ENCODE measurements around the gene ASMTL.

The ASMTL gene

GRCh38 chrX:1397001-1397400 lies 55.7 kb downstream of the ASMTL start:
- ATAC-seq, result no peak

GRCh38 chrX:1395646-1396216 lies 57.0 kb downstream of the ASMTL start:
- ATAC-seq, result no peak

More at GRCh38 chrX:1397001-1397400, 55.7 kb downstream of the ASMTL start:
- no peak for TF ChIP-seq GLIS3 (CRISPR knock-in tag; IDR thresholded peaks at IDR 0.05)
- no peak for TF ChIP-seq CSRNP3 (CRISPR knock-in tag; IDR thresholded peaks at IDR 0.05)
- no peak for TF ChIP-seq PATZ1 (CRISPR knock-in tag; IDR thresholded peaks at IDR 0.05; ENCODE audit: borderline replicate concordance)
- TF ChIP-seq CREB5 (CRISPR knock-in tag; IDR thresholded peaks at IDR 0.05; ENCODE audit: low read depth), result no peak
- no peak for TF ChIP-seq ZNF8 (CRISPR knock-in tag; IDR thresholded peaks at IDR 0.05)
- no peak for TF ChIP-seq CSDC2 (CRISPR knock-in tag; IDR thresholded peaks at IDR 0.05)
- TF ChIP-seq TOX (CRISPR knock-in tag; IDR thresholded peaks at IDR 0.05; ENCODE audit: borderline replicate concordance), result no peak

GRCh38 chrX:1394731-1395501 lies 57.8 kb downstream of the ASMTL start:
- TF ChIP-seq TOX (CRISPR knock-in tag; IDR thresholded peaks at IDR 0.05; ENCODE audit: borderline replicate concordance) (no peak), GLIS3 (CRISPR knock-in tag; IDR thresholded peaks at IDR 0.05) (no peak)

More at GRCh38 chrX:1395646-1396216, 57.0 kb downstream of the ASMTL start:
- TF ChIP-seq SNAI2 (CRISPR knock-in tag; IDR thresholded peaks at IDR 0.05) (no peak), ZFP30 (CRISPR knock-in tag; IDR thresholded peaks at IDR 0.05) (no peak), ZNF8 (CRISPR knock-in tag; IDR thresholded peaks at IDR 0.05) (no peak), PATZ1 (CRISPR knock-in tag; IDR thresholded peaks at IDR 0.05; ENCODE audit: borderline replicate concordance) (no peak), TCF4 (CRISPR knock-in tag; IDR thresholded peaks at IDR 0.05; ENCODE audit: borderline replicate concordance) (no peak), POU6F1 (CRISPR knock-in tag; IDR thresholded peaks at IDR 0.05; ENCODE audit: borderline replicate concordance, low read depth) (no peak), CSDC2 (CRISPR knock-in tag; IDR thresholded peaks at IDR 0.05) (no peak), RARB (CRISPR knock-in tag; IDR thresholded peaks at IDR 0.05) (no peak), ZC3H10 (CRISPR knock-in tag; IDR thresholded peaks at IDR 0.05) (no peak)

GRCh38 chrX:1393871-1394615 lies 58.7 kb downstream of the ASMTL start:
- TF ChIP-seq ZNF70 (CRISPR knock-in tag; IDR thresholded peaks at IDR 0.05), result no peak
- TF ChIP-seq CSDC2 (CRISPR knock-in tag; IDR thresholded peaks at IDR 0.05), result no peak
- TF ChIP-seq BACH2 (CRISPR knock-in tag; IDR thresholded peaks at IDR 0.05; ENCODE audit: borderline replicate concordance), result no peak
- no peak for TF ChIP-seq ESRRG (CRISPR knock-in tag; IDR thresholded peaks at IDR 0.05)
- TF ChIP-seq GLIS3 (CRISPR knock-in tag; IDR thresholded peaks at IDR 0.05), result no peak
- TF ChIP-seq OSR1 (CRISPR knock-in tag; IDR thresholded peaks at IDR 0.05), result no peak
- no peak for TF ChIP-seq PATZ1 (CRISPR knock-in tag; IDR thresholded peaks at IDR 0.05; ENCODE audit: borderline replicate concordance)
- TF ChIP-seq ZFP3 (CRISPR knock-in tag; IDR thresholded peaks at IDR 0.05), result no peak
- TF ChIP-seq ISL1 (CRISPR knock-in tag; IDR thresholded peaks at IDR 0.05), result no peak
- no peak for TF ChIP-seq ZC3H10 (CRISPR knock-in tag; IDR thresholded peaks at IDR 0.05)
- TF ChIP-seq PPARA (CRISPR knock-in tag; IDR thresholded peaks at IDR 0.05; ENCODE audit: borderline replicate concordance), result no peak
- no peak for TF ChIP-seq TSHZ2 (CRISPR knock-in tag; IDR thresholded peaks at IDR 0.05)
- ATAC-seq, result no peak

More at GRCh38 chrX:1394731-1395501, 57.8 kb downstream of the ASMTL start:
- ATAC-seq, result no peak
